Measurements from ENCODE around the gene CBLC.

The CBLC gene

DNA sequence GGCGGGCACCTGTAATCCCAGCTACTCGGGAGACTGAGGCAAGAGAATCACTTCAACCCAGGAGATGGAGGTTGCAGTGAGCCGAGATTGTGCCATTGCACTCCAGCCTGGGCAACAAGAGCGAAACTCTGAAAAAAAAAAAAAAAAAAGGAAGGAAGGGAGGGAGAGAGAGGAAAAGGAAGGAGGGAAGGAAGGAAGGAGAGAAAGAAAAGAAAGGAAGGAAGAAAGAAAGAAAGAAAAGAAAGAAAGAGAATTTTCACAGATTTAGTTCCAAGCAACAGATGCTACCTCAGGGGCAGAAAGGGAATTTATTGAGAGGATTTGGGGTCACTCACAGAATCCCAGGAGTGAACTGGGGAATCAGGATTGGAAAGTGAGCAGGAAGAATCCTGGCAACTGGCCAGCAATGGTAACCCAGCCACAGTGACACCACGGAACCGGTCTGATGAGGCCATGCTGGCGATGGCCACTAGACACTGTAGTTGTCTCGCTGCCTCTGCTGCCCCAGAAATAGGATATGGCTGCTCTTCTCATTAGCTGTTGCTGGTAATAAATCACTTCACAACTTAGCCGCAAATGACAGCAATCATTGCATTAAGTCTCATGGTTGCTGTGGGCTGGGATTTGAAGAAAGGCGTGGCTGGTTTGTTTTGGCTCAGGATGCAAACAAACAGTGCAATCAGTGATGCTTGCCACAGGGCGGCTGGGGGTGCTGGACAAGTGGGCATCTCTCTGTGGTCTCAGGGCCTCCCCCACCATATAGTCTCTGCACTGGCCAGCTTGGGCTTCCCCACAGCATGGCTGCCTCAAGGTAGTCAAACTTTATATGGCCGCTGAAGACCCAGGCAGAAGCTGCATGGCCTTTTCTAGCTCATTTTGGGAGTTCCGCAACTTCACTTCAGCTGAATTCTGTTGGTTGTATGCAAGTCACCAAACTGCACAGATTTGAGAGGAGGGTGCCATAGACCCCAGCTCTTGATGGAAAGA is 26.0 kb downstream of the CBLC start:
- Histone ChIP-seq H3K79me1 (replicated peaks; ENCODE audit: low read length, poor library complexity, severe bottlenecking) (no peaks in the 10 kb centered on the region), H3K27ac (ENCODE audit: low read length, poor library complexity, severe bottlenecking) (no peak overlapping the region), H3K23ac (ENCODE audit: low read length in 2 of 2) (no peak overlapping the region), H2BK12ac (ENCODE audit: low read length in 2 of 2) (no peak overlapping the region), H2AFZ (ENCODE audit: low read depth, low read length) (no peak overlapping the region), H2BK5ac (ENCODE audit: low read depth, low read length, poor library complexity, severe bottlenecking) (no peak overlapping the region), H3K4me3 (ENCODE audit: insufficient read depth in 1 of 2, low read depth in 1 of 2, low read length in 2 of 2) (no peak overlapping the region), H4K91ac (ENCODE audit: low read length) (no peak overlapping the region), H3K4me1 (ENCODE audit: control insufficient read depth, insufficient read depth, low read depth, low read length) (peaks cover 19% of the 10 kb centered on the region), H4K8ac (ENCODE audit: low read length) (no peak overlapping the region), H3K9me3 (ENCODE audit: control insufficient read depth, low read length) (peaks cover 3% of the 10 kb centered on the region), H2AK5ac (ENCODE audit: low read length, severe bottlenecking) (no peak overlapping the region), H3K9ac (ENCODE audit: low read length) (no peak overlapping the region), H3K14ac (ENCODE audit: low read length in 2 of 2) (no peak overlapping the region), H3K36me3 (ENCODE audit: control insufficient read depth in 1 of 2, insufficient read depth in 2 of 2, low read depth in 1 of 2, low read length in 2 of 2) (no peaks in the 10 kb centered on the region), H3K4ac (ENCODE audit: low read depth in 1 of 2, low read length in 2 of 2) (no peak overlapping the region), H2BK15ac (ENCODE audit: low read depth, poor library complexity, severe bottlenecking) (no peak overlapping the region), H3K4me2 (ENCODE audit: low read length, poor library complexity, severe bottlenecking) (no peak overlapping the region), H2BK120ac (ENCODE audit: low read depth, low read length) (no peak overlapping the region), H3K18ac (ENCODE audit: low read depth in 1 of 2, low read length in 2 of 2) (no peak overlapping the region), H3K27me3 (ENCODE audit: control insufficient read depth in 1 of 2, insufficient read depth in 1 of 2, low read length in 2 of 2) (peaks cover 3 to 4% of the 10 kb centered on the region in 2 experiments)
- 95% methylated on average over 12 of the region's 13 CpGs for WGBS
- no peak for DNase-seq

DNA sequence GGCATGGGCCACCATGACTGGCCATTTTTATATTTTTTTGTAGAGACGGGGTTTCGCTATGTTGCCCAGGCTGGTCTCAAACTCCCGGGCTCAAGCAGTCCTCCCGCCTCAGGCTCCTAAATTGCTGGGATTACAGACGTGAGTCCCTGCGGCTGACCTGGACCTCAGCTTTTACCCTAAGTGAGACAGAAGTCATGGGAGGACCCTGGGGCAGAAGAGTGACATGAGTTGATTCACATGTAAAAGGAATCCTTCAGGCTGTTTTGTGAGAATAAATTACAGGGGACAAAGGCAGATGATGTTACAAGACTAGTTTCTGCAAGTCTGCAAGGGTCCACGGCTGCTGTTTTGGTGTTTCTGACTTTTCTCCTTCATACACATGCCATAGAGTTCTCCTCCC is 28.6 kb downstream of the CBLC start:
- Histone ChIP-seq H2BK12ac (ENCODE audit: low read length in 2 of 2) (no peak overlapping the region), H3K23ac (ENCODE audit: low read length in 2 of 2) (no peak overlapping the region), H3K14ac (ENCODE audit: low read length in 2 of 2) (no peak overlapping the region), H3K36me3 (ENCODE audit: control insufficient read depth in 1 of 2, insufficient read depth in 2 of 2, low read depth in 1 of 2, low read length in 2 of 2) (no peaks in the 10 kb centered on the region), H3K9me3 (ENCODE audit: control insufficient read depth, low read length) (peaks cover 3% of the 10 kb centered on the region), H3K27me3 (ENCODE audit: control insufficient read depth in 1 of 2, insufficient read depth in 1 of 2, low read length in 2 of 2) (peaks cover 3 to 11% of the 10 kb centered on the region in 2 experiments), H4K8ac (ENCODE audit: low read length) (no peak overlapping the region), H2BK120ac (ENCODE audit: low read depth, low read length) (no peak overlapping the region), H4K91ac (ENCODE audit: low read length) (no peak overlapping the region), H3K4ac (ENCODE audit: low read depth in 1 of 2, low read length in 2 of 2) (no peak overlapping the region), H3K27ac (ENCODE audit: low read length, poor library complexity, severe bottlenecking) (no peak overlapping the region), H3K4me3 (ENCODE audit: insufficient read depth in 1 of 2, low read depth in 1 of 2, low read length in 2 of 2) (no peak overlapping the region), H2BK15ac (ENCODE audit: low read depth, poor library complexity, severe bottlenecking) (no peak overlapping the region), H3K18ac (ENCODE audit: low read depth in 1 of 2, low read length in 2 of 2) (no peak overlapping the region), H2BK5ac (ENCODE audit: low read depth, low read length, poor library complexity, severe bottlenecking) (no peak overlapping the region), H2AFZ (ENCODE audit: low read depth, low read length) (no peak overlapping the region), H3K9ac (ENCODE audit: low read length) (no peak overlapping the region), H2AK5ac (ENCODE audit: low read length, severe bottlenecking) (no peak overlapping the region), H3K4me1 (ENCODE audit: control insufficient read depth, insufficient read depth, low read depth, low read length) (peaks cover 32% of the 10 kb centered on the region), H3K4me2 (ENCODE audit: low read length, poor library complexity, severe bottlenecking) (no peak overlapping the region), H3K79me1 (replicated peaks; ENCODE audit: low read length, poor library complexity, severe bottlenecking) (no peaks in the 10 kb centered on the region)
- DNase-seq = no peak
- 78% methylated on average over 7 of the region's 7 CpGs for WGBS

DNA sequence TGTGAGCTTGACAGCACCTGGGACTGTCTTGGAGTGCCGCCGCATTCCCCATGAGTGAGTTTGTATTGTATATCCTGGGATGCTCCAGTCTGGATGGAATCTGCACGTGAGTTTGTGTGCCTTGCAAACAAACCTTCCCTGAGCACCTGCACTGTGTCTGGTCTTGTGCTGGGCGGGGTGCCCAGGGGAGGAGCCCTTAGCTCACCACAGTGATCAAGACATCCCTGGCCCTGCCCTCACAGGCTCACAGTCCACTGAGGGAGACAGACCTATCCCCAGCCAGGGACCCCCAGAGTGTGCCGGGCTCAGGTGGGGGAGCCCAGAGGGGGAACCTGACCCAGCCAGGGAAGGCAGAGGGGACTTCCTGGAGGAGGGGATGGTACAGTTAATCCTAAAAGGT is 29.5 kb downstream of the CBLC start:
- WGBS = 78% methylated on average over 4 of the region's 5 CpGs
- Histone ChIP-seq H2BK15ac (ENCODE audit: low read depth, poor library complexity, severe bottlenecking) (peak overlapping the region; percentile 55), H2BK120ac (ENCODE audit: low read depth, low read length) (no peak overlapping the region), H3K27ac (ENCODE audit: low read length, poor library complexity, severe bottlenecking) (no peak overlapping the region), H3K9ac (ENCODE audit: low read length) (no peak overlapping the region), H3K36me3 (ENCODE audit: control insufficient read depth in 1 of 2, insufficient read depth in 2 of 2, low read depth in 1 of 2, low read length in 2 of 2) (peaks cover 0 to 2% of the 10 kb centered on the region in 2 experiments), H3K23ac (ENCODE audit: low read length in 2 of 2) (no peak overlapping the region), H3K79me1 (replicated peaks; ENCODE audit: low read length, poor library complexity, severe bottlenecking) (no peaks in the 10 kb centered on the region), H3K14ac (ENCODE audit: low read length in 2 of 2) (no peak overlapping the region), H3K4me3 (ENCODE audit: insufficient read depth in 1 of 2, low read depth in 1 of 2, low read length in 2 of 2) (no peak overlapping the region), H4K91ac (ENCODE audit: low read length) (no peak overlapping the region), H4K8ac (ENCODE audit: low read length) (peak overlapping the region; percentile 7), H3K27me3 (ENCODE audit: control insufficient read depth in 1 of 2, insufficient read depth in 1 of 2, low read length in 2 of 2) (peaks cover 3 to 13% of the 10 kb centered on the region in 2 experiments), H2AFZ (ENCODE audit: low read depth, low read length) (no peak overlapping the region), H2BK12ac (ENCODE audit: low read length in 2 of 2) (no peak overlapping the region), H2AK5ac (ENCODE audit: low read length, severe bottlenecking) (no peak overlapping the region), H3K18ac (ENCODE audit: low read depth in 1 of 2, low read length in 2 of 2) (no peak overlapping the region), H3K4ac (ENCODE audit: low read depth in 1 of 2, low read length in 2 of 2) (no peak overlapping the region), H3K9me3 (ENCODE audit: control insufficient read depth, low read length) (peaks cover 3% of the 10 kb centered on the region), H2BK5ac (ENCODE audit: low read depth, low read length, poor library complexity, severe bottlenecking) (peak overlapping the region; percentile 3), H3K4me1 (ENCODE audit: control insufficient read depth, insufficient read depth, low read depth, low read length) (peaks cover 32% of the 10 kb centered on the region), H3K4me2 (ENCODE audit: low read length, poor library complexity, severe bottlenecking) (no peak overlapping the region)
- DNase-seq = no peak

DNA sequence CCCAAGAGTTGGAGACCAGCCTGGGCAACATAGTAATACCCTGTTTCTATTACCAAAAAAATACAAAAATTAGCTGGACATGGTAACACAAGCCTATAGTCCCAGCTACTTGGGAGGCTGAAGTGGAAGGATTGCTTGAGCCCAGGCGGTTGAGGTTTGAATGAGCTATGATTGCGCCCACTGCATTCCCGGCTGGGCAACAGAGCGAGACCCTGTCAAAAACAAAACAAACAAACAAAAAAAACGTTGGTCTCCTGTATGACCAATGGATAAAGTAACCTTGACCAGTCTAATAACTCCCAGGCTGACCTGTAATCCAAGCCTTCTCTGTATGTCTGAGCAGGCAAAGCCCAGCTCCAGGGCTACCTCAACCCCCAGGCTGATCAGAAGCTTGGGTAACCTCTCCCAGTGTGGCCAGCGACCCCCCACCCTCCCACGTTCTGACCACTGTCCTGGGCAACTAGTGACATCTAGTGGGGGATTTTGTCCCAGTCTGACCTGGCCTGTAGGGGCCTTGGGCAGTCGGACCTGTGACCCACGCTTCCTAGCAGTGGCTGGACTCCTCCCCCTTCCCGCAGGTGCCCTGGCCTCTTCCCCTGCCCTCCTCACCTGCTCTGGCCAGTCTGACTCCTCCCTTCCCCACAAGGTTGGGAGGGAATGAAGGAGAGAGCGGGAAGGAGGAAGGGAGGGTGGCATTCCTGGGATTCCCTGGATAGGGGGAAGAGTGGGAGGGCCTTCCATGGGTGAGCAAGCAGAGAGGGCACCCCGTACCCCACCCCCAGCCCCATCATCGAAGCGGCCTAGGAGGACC is 30.2 kb downstream of the CBLC start:
- Histone ChIP-seq H3K4me2 (ENCODE audit: low read length, poor library complexity, severe bottlenecking) (no peak overlapping the region), H3K9ac (ENCODE audit: low read length) (no peak overlapping the region), H2BK15ac (ENCODE audit: low read depth, poor library complexity, severe bottlenecking) (peak overlapping the region; percentile 34), H3K27me3 (ENCODE audit: control insufficient read depth in 1 of 2, insufficient read depth in 1 of 2, low read length in 2 of 2) (peaks cover 3 to 13% of the 10 kb centered on the region in 2 experiments), H3K79me1 (replicated peaks; ENCODE audit: low read length, poor library complexity, severe bottlenecking) (no peaks in the 10 kb centered on the region), H2BK120ac (ENCODE audit: low read depth, low read length) (no peak overlapping the region), H2BK5ac (ENCODE audit: low read depth, low read length, poor library complexity, severe bottlenecking) (no peak overlapping the region), H3K14ac (ENCODE audit: low read length in 2 of 2) (no peak overlapping the region), H3K4me1 (ENCODE audit: control insufficient read depth, insufficient read depth, low read depth, low read length) (peaks cover 32% of the 10 kb centered on the region), H3K23ac (ENCODE audit: low read length in 2 of 2) (no peak overlapping the region), H3K9me3 (ENCODE audit: control insufficient read depth, low read length) (peaks cover 3% of the 10 kb centered on the region), H3K4ac (ENCODE audit: low read depth in 1 of 2, low read length in 2 of 2) (no peak overlapping the region), H3K18ac (ENCODE audit: low read depth in 1 of 2, low read length in 2 of 2) (peak overlapping the region in 1 of 2 experiments; percentile 0), H2BK12ac (ENCODE audit: low read length in 2 of 2) (peak overlapping the region in 1 of 2 experiments; percentile 7), H3K4me3 (ENCODE audit: insufficient read depth in 1 of 2, low read depth in 1 of 2, low read length in 2 of 2) (no peak overlapping the region), H2AK5ac (ENCODE audit: low read length, severe bottlenecking) (peak overlapping the region; percentile 18), H4K8ac (ENCODE audit: low read length) (peak overlapping the region; percentile 40), H4K91ac (ENCODE audit: low read length) (no peak overlapping the region), H3K36me3 (ENCODE audit: control insufficient read depth in 1 of 2, insufficient read depth in 2 of 2, low read depth in 1 of 2, low read length in 2 of 2) (peaks cover 0 to 5% of the 10 kb centered on the region in 2 experiments), H2AFZ (ENCODE audit: low read depth, low read length) (no peak overlapping the region), H3K27ac (ENCODE audit: low read length, poor library complexity, severe bottlenecking) (peak overlapping the region; percentile 77)
- 29% methylated on average over 8 of the region's 14 CpGs for WGBS
- peak; percentile 65 for DNase-seq
